DOHH2 (cell line): ENCODE results near the gene DDX49.

Experiments
- H3F3A ChIP-seq: fragments of 200-600 bp; sonication (generic), shearing (Covaris generic); 2 replicates; pipeline ENCODE4 v1.6.0; 2016; ENCODE audit warnings: antibody characterized with exemption, mild to moderate bottlenecking; ENCODE audit not compliant: control insufficient read depth, insufficient read depth
- H3K27ac ChIP-seq: fragments of 200-600 bp; sonication (generic); 2 replicates; pipeline ENCODE4 v1.5.1; 2014; ENCODE audit warnings: low read depth, mild to moderate bottlenecking, low read length, moderate library complexity
- H3K27me3 ChIP-seq: fragments of 200-600 bp; sonication (generic); 2 replicates; pipeline ENCODE4 v1.6.1; 2014; ENCODE audit warnings: mild to moderate bottlenecking, low read length, mixed read lengths; ENCODE audit not compliant: control insufficient read depth
- H3K36me3 ChIP-seq: fragments of 200-600 bp; sonication (generic); 2 replicates; pipeline ENCODE4 v1.6.1; 2014; ENCODE audit warnings: mild to moderate bottlenecking, low read length, moderate library complexity, mixed read lengths; ENCODE audit not compliant: control insufficient read depth
- H3K4me1 ChIP-seq: fragments of 200-600 bp; sonication (generic); 2 replicates; pipeline ENCODE4 v1.6.1; 2014; ENCODE audit warnings: mild to moderate bottlenecking, low read length, mixed read lengths; ENCODE audit not compliant: control insufficient read depth
- H3K4me2 ChIP-seq: fragments of 200-600 bp; sonication (generic); 2 replicates; pipeline ENCODE4 v1.6.0; 2014; ENCODE audit warnings: mild to moderate bottlenecking, low read length, moderate library complexity
- H3K4me3 ChIP-seq: fragments of 200-600 bp; sonication (generic); 2 replicates; pipeline ENCODE4 v1.5.1; 2014; ENCODE audit warnings: mild to moderate bottlenecking, low read length, mixed read lengths
- H3K79me2 ChIP-seq: fragments of 200-600 bp; sonication (generic); 2 replicates; pipeline ENCODE4 v1.6.1; 2014; ENCODE audit warnings: mild to moderate bottlenecking, low read length, mixed read lengths; ENCODE audit not compliant: control insufficient read depth
- H3K9me2 ChIP-seq: fragments of 200-600 bp; sonication (generic); replicated peaks from 2 replicates; pipeline ENCODE4 v1.6.1; 2014; ENCODE audit warnings: mild to moderate bottlenecking, low read length, mixed read lengths; ENCODE audit not compliant: control insufficient read depth
- H3K9me3 ChIP-seq: fragments of 200-600 bp; sonication (generic); 2 replicates; pipeline ENCODE4 v1.6.1; 2014; ENCODE audit warnings: antibody characterized with exemption, low read length, mixed read lengths; ENCODE audit not compliant: control insufficient read depth, insufficient read depth
- H4K20me1 ChIP-seq: fragments of 200-600 bp; sonication (generic); 2 replicates; pipeline ENCODE4 v1.6.0; 2014; ENCODE audit warnings: low read depth, mild to moderate bottlenecking, antibody characterized with exemption, low read length, moderate library complexity; ENCODE audit not compliant: control insufficient read depth, insufficient read depth
- EZH2phosphoT487 ChIP-seq: fragments of 200-600 bp; sonication (generic); IDR thresholded peaks from 2 replicates; pipeline ENCODE4 v1.6.1; 2017; ENCODE audit warnings: borderline replicate concordance, mild to moderate bottlenecking, antibody characterized with exemption, low read length, moderate library complexity, mixed read lengths
- TF ChIP-seq, protein P1 (sequence below): fragments of 200-600 bp; sonication (generic); IDR thresholded peaks from one replicate; pipeline ENCODE4 v1.5.1; 2014; ENCODE audit warnings: antibody characterized with exemption, mild to moderate bottlenecking, low read depth, low read length; ENCODE audit not compliant: poor library complexity, severe bottlenecking

DDX49 gene

DNA sequence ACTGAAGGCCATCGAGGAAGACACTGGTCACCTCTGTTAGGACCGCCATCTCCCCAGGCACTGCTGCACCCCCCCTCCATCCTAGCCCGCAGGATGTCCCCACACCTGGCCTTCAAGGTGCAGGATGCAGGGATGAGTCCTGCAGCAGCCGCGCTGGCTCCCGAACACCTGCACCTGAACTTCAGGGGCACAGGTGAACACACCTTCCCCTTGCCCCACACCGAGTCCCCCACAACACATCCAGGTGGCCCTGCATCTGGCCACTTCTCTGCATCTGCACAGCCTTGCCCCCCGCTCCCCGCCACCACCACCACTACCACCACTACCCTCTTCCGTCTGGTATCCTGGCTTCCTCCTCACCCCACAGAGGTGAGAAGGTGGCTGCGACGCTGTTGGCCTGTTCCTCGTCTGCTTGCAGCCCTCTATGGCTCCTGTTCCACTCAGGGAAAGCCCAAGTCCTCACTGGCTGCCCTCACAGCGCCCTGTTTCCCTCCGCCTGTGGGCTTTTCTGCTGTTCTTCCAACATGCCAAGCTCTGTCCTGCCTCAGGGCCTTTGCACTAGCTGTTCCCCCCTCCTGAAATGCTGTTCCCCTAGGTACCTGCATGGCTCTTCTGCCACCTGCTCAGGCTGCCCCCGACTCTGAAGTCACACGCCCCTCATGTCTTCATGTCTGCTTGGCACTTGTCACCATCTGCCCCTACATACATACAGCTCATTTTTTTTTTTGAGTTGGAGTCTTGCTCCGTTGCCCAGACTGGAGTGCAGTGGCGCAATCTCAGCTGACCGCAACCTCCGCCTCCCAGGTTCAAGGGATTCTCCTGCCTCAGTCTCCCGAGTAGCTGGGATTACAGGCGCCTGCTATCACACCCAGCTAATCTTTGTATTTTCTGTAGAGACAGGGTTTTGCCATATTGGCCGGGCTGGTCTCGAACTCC lies 22.2 kb upstream of the DDX49 start:
- Histone ChIP-seq H3K4me1 (peaks cover 14% of the 10 kb centered on the region), H3K4me2 (no peak overlapping the region), H3F3A (no peaks in the 10 kb centered on the region), H4K20me1 (no peaks in the 10 kb centered on the region), H3K4me3 (no peak overlapping the region), H3K27me3 (peaks cover 34% of the 10 kb centered on the region), H3K36me3 (peaks cover 7% of the 10 kb centered on the region; the same call in 1 of the 2 replicates), H3K79me2 (no peaks in the 10 kb centered on the region), H3K9me2 (no peaks in the 10 kb centered on the region), H3K9me3 (no peaks in the 10 kb centered on the region), H3K27ac (no peak overlapping the region)
- no peak for TF ChIP-seq EZH2phosphoT487
- TF ChIP-seq, protein P1, sequence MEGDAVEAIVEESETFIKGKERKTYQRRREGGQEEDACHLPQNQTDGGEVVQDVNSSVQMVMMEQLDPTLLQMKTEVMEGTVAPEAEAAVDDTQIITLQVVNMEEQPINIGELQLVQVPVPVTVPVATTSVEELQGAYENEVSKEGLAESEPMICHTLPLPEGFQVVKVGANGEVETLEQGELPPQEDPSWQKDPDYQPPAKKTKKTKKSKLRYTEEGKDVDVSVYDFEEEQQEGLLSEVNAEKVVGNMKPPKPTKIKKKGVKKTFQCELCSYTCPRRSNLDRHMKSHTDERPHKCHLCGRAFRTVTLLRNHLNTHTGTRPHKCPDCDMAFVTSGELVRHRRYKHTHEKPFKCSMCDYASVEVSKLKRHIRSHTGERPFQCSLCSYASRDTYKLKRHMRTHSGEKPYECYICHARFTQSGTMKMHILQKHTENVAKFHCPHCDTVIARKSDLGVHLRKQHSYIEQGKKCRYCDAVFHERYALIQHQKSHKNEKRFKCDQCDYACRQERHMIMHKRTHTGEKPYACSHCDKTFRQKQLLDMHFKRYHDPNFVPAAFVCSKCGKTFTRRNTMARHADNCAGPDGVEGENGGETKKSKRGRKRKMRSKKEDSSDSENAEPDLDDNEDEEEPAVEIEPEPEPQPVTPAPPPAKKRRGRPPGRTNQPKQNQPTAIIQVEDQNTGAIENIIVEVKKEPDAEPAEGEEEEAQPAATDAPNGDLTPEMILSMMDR = no peak

DNA sequence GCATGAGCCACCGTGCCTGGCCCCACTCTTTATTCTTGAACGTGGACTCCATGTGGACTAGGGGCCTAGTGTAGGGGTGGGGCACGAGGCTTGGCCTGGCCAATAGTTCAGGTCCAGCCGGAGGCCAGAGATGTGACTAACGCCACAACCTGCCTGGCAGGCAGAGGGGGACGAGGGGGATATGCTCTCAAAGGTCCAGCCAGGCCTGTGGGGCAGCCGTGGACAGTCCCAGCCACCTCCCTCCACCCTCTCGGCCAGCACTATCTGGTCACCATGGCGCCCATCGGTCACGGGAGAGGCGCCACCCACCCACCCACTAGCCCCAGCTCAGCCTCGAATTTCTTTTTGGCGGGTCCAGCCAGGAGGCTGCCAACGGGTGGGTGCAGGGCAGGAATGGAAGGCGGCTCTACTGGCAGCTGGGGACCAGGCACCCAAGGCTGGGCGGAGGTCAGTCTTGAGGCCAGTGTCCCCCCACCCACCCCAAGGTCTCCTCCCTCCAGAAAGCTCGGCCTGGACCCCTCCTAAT lies 21.4 kb upstream of the DDX49 start:
- Histone ChIP-seq H3K27me3 (peaks cover 32% of the 10 kb centered on the region), H4K20me1 (no peaks in the 10 kb centered on the region), H3K9me3 (no peaks in the 10 kb centered on the region), H3F3A (no peaks in the 10 kb centered on the region), H3K4me3 (no peak overlapping the region), H3K9me2 (no peaks in the 10 kb centered on the region), H3K4me2 (no peak overlapping the region), H3K4me1 (peaks cover 8% of the 10 kb centered on the region), H3K27ac (no peak overlapping the region), H3K79me2 (no peaks in the 10 kb centered on the region), H3K36me3 (peaks cover 7% of the 10 kb centered on the region; the same call in 1 of the 2 replicates)
- TF ChIP-seq, protein P1 = no peak
- no peak for TF ChIP-seq EZH2phosphoT487

DNA sequence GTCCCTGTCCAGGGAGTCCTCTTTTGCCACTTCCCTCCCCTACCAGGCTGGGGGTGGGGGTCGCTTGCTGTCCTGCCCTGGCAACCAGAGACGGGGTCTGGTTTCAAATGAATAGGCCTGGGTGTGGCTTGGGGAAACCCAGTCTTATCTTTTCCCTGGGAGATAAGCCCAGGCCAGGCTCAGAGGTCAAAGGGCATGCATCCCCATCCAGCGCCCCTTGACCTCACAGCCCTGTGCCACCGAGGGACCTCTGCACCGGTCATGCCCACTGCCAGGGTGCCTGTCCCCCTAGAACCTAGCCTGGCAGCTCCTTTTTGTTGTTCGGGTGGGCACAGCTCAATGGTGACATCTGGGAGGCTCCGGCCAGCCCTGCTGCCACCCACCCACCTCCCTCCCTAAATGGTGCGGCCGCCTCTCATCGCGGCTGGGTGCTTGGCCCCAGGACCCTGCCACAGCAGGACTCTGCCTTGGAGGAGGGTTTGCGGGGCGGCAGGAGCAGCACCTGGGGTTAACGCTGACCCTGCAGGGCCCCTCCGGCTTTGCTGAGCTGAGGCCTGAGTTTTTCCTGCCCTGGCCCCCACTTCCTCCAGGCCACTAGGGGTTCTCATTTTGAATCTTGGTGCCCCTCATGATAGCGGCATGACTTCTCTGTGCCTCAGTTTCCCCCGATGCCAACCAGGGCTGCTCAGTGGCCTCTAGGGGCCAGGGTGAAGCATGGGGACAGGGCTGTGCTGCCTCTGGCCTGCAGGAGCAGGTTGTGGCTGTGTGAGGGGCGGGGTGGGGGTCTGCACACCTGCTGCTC lies 20.7 kb upstream of the DDX49 start:
- no peak for TF ChIP-seq EZH2phosphoT487
- TF ChIP-seq, protein P1 = no peak
- H3K9me2 ChIP-seq = no peaks in the 10 kb centered on the region
- H3K4me3 ChIP-seq = no peak overlapping the region
- no peaks in the 10 kb centered on the region for H3K79me2 ChIP-seq
- peaks cover 7% of the 10 kb centered on the region for H3K4me1 ChIP-seq
- H3K9me3 ChIP-seq = no peaks in the 10 kb centered on the region
- H3K4me2 ChIP-seq = no peak overlapping the region
- H4K20me1 ChIP-seq = no peaks in the 10 kb centered on the region
- H3K27me3 ChIP-seq = peaks cover 25% of the 10 kb centered on the region
- peaks cover 10% of the 10 kb centered on the region for H3K36me3 ChIP-seq
- no peaks in the 10 kb centered on the region for H3F3A ChIP-seq
- H3K27ac ChIP-seq = no peak overlapping the region
